Transverse colon (tissue), 4 donors: Measurements from ENCODE around the gene RAD54L. TPM values are rescaled to one million over a fixed set of nuclear protein-coding genes. Genes with fewer than 3 reads are reported as not detected.
A peak's percentile ranks its signal among the peaks of the same experiment; 100 is the strongest.
"Not testable (repeated sequence)": the region's sequence is repeated elsewhere in the genome, so short reads cannot be mapped to it uniquely, and the experiment has no call there.

Experiments
- DNase-seq: peaks from one replicate; pipeline ENCODE4 v3.0.0-alpha.2; 2019
- H3K27ac ChIP-seq, 4 donors: fragments of 200-600 bp; sonication (generic); 2 replicates each; pipeline ENCODE4 v1.5.1; 2016 to 2018; ENCODE audit warnings: inconsistent platforms in 4 of 4
- H3K27me3 ChIP-seq: fragments of 200-600 bp; sonication (generic); 2 replicates; pipeline ENCODE4 v1.5.1; 2017; ENCODE audit warnings: inconsistent platforms
- H3K36me3 ChIP-seq, 4 donors: fragments of 200-600 bp; sonication (generic); 2 replicates each; pipeline ENCODE4 v1.5.1; 2017 to 2019; ENCODE audit warnings: inconsistent platforms in 4 of 4
- H3K4me1 ChIP-seq, 4 donors: fragments of 200-600 bp; sonication (generic); 2 replicates each; pipeline ENCODE4 v1.5.1; 2017 to 2020; ENCODE audit warnings: inconsistent platforms in 4 of 4
- H3K4me3 ChIP-seq, 4 donors: fragments of 200-600 bp; sonication (generic); 1 replicate in 1 of 4; 2 replicates in 3 of 4; pipeline versions ENCODE4 v1.5.1 to v1.6.1; 2017 to 2019; ENCODE audit warnings: inconsistent platforms in 4 of 4
- H3K9me3 ChIP-seq, 2 donors: fragments of 200-600 bp; sonication (generic); 2 replicates each; pipeline ENCODE4 v1.5.1; 2017 to 2019; ENCODE audit warnings: inconsistent platforms in 2 of 2
- EP300 ChIP-seq: sonication (generic); formaldehyde crosslinking; IDR thresholded peaks from one replicate; pipeline ENCODE4 v1.6.1; 2017; ENCODE audit warnings: antibody characterized with exemption, low read depth
- POLR2A ChIP-seq: fragments of 450-650 bp; IDR thresholded peaks from one replicate; pipeline ENCODE4 v1.6.1; 2016; ENCODE audit warnings: antibody characterized with exemption, mild to moderate bottlenecking, moderate library complexity
- POLR2AphosphoS5 ChIP-seq, 3 donors: sonication (generic); formaldehyde crosslinking; IDR thresholded peaks; one replicate each; pipeline ENCODE4 v1.6.1; 2016; ENCODE audit warnings: antibody characterized with exemption in 3 of 3
- WGBS, 2 donors: methylation state at CpG; one replicate each; pipeline ENCODE4 v1.1.5; 2018; ENCODE audit warnings: low coverage in 1 of 2; 5-methylcytosine and 5-hydroxymethylcytosine counted together
- in situ Hi-C, 4 donors: fragments of 200-750 bp; cut with MboI; loops; one replicate each; pipeline versions ENCODE4 v1.15.0 to v1.15.1; 2017; ENCODE audit warnings: low sequenced_read_pairs in 3 of 4, low pct_ligation_motif_present in 1 of 4, low pct_unique_long_range_greater_than_20kb in 1 of 4
- intact Hi-C: fragments of 100-400 bp; cut with DNase I; formaldehyde crosslinking; loops from one replicate; pipeline ENCODE4 v1.15.1; 2023; ENCODE audit warnings: low total_unique reads
- total RNA-seq, 4 donors: library from RNA; depleted of rRNA; stranded (reverse); fragments of >200 nt; gene quantifications; one replicate each; pipeline ENCODE4 v1.1.0, GENCODE V29; 2016
- TF ChIP-seq, protein P1 (sequence below), 5 experiments: fragments of 200-600 bp in 3 of 5; fragments of 450-650 bp in 2 of 5; sonication (generic) in 3 of 5; IDR thresholded peaks; 1 replicate in 2 of 5; 2 replicates in 3 of 5; pipeline ENCODE4 v1.5.1; 2016 to 2017; ENCODE audit warnings: antibody characterized with exemption in 5 of 5, inconsistent platforms in 3 of 5, mild to moderate bottlenecking in 2 of 5, moderate library complexity in 1 of 5

The RAD54L gene
- total RNA-seq, 4 donors from 2014 or later = 1.3 to 69.9 (median 3.6) TPM

DNA sequence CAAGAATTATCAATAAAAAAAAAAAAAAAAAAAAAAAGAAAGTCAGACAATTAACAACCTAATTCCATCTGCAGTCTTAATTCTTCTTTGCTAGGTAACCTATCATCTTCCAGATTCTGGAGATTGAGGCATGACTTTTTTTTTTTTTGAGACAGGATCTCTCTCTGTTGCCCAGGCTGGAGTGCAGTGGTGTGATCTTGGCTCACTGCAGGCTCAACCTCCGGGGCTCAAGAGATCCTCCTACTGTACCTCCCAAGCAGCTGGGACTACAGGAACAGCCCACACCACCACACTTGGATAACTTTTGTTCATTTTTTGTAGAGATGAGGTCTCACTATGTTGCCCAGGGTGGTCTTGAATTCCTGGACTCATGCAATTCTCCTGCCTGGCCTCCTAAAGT is 4.6 kb upstream of the RAD54L start:
- no peak overlapping the region for H3K4me3 ChIP-seq
- no peak for DNase-seq
- H3K27me3 ChIP-seq = no peaks in the 10 kb centered on the region
- H3K36me3 ChIP-seq = no peaks in the 10 kb centered on the region
- H3K9me3 ChIP-seq = no peaks in the 10 kb centered on the region
- 56 to 57% methylated on average over 1 of the region's 1 CpG for WGBS, 2 donors
- intact Hi-C loops (no loop called here), in situ Hi-C loops (no loop called here)
- no peak for TF ChIP-seq EP300
- TF ChIP-seq POLR2AphosphoS5 (IDR thresholded peaks at IDR 0.05) = no peak
- TF ChIP-seq POLR2A = no peak
- TF ChIP-seq, protein P1, sequence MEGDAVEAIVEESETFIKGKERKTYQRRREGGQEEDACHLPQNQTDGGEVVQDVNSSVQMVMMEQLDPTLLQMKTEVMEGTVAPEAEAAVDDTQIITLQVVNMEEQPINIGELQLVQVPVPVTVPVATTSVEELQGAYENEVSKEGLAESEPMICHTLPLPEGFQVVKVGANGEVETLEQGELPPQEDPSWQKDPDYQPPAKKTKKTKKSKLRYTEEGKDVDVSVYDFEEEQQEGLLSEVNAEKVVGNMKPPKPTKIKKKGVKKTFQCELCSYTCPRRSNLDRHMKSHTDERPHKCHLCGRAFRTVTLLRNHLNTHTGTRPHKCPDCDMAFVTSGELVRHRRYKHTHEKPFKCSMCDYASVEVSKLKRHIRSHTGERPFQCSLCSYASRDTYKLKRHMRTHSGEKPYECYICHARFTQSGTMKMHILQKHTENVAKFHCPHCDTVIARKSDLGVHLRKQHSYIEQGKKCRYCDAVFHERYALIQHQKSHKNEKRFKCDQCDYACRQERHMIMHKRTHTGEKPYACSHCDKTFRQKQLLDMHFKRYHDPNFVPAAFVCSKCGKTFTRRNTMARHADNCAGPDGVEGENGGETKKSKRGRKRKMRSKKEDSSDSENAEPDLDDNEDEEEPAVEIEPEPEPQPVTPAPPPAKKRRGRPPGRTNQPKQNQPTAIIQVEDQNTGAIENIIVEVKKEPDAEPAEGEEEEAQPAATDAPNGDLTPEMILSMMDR (IDR thresholded peaks at IDR 0.05) = no peak
- no peak overlapping the region for H3K27ac ChIP-seq
- peaks cover 2 to 9% (median 8%) of the 10 kb centered on the region in 4 donors for H3K4me1 ChIP-seq

DNA sequence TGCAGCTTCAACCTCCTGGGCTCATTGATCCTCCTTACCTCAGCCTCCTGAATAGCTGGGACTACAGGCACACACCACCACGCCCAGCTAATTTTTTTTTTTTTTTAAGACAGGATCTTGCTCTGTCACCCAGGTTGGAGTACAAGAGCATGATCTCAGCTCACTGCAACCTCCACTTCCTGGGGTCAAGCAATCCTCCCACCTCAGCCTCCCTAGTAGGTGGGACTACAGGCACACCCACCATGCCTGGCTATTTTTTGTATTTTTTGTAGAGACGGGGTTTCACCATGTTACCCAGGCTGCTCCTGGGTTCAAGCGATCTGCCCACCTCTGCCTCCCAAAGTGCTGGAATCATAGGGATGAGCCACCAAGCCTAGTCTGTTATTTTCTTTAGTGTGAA is 3.7 kb upstream of the RAD54L start:
- intact Hi-C loops, H3K36me3 ChIP-seq, H3K9me3 ChIP-seq, H3K27me3 ChIP-seq, H3K4me3 ChIP-seq, H3K27ac ChIP-seq, DNase-seq, in situ Hi-C loops: not testable (repeated sequence)
- 88 to 93% methylated on average over 3 of the region's 3 CpGs for WGBS, 2 donors
- peaks cover 4 to 15% (median 15%) of the 10 kb centered on the region in 4 donors for H3K4me1 ChIP-seq

DNA sequence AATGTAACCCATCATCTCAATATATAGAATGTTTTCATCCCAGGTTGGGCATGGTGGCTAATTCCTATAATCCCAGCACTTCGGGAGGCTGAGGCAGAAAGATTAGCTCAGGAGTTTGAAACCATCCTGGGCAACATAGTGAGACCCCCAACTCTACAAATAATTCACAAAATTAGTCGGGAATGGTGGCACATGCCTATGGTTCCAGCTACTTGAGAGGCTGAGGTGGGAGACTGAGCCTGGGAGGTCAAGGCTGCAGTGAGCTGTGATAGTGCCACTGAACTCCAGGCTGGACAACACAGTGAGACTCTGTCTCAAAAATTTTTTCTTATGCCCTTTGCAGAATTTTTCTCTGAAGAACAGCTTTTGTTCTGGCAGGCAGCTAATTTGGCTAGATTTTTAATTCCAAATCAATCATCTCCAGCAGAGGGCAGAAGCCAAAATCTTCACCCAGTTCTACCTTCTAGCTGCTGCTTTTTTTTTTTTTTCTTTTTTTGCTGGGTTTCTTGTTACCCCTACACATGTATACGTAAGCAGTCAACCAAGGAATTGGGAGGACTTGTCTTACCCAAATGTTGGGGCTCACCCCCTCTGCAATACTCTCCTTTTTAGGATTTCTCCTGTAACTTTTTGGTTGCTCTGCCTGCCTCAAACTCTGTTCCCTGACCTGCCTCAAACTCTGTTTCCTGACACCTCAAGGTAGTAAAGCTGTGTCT is 2.7 kb upstream of the RAD54L start:
- intact Hi-C loops = no loop called here
- H3K4me1 ChIP-seq = peaks cover 4 to 15% (median 15%) of the 10 kb centered on the region in 4 donors
- no peak for DNase-seq
- in situ Hi-C loops = no loop called here
- H3K27ac ChIP-seq = no peak overlapping the region
- TF ChIP-seq, protein P1 (IDR thresholded peaks at IDR 0.05) = peak in 3 of 5 experiments; percentile 19 to 28 (median 22)
- TF ChIP-seq POLR2A = no peak
- WGBS, 2 donors = 54 to 86% methylated on average over 1 to 3 of the region's 3 CpGs
- H3K4me3 ChIP-seq = no peak overlapping the region
- H3K36me3 ChIP-seq = no peaks in the 10 kb centered on the region
- H3K9me3 ChIP-seq = no peaks in the 10 kb centered on the region
- no peaks in the 10 kb centered on the region for H3K27me3 ChIP-seq

DNA sequence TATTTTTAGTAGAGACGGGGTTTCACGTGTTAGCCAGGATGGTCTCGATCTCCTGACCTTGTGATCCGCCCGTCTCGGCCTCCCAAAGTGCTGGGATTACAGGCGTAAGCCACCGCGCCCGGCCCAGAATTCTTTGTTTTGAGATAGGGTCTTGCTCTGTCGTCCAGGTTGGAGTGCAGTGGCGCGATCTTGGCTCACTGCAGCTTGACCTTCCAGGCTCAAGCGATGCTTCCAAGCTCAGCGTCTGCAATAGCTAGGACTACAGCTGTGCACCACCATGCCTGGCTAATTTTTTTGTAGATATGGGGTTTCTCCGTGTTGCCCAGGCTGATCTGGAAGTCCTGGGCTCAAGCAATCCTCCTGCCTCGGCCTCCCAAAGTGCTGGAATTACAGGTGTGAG is 1.4 kb upstream of the RAD54L start:
- H3K36me3 ChIP-seq, H3K9me3 ChIP-seq, H3K27ac ChIP-seq, H3K4me3 ChIP-seq, intact Hi-C loops, H3K27me3 ChIP-seq, in situ Hi-C loops: not testable (repeated sequence)
- H3K4me1 ChIP-seq = peaks cover 4 to 15% (median 15%) of the 10 kb centered on the region in 4 donors
- 94 to 96% methylated on average over 3 to 15 of the region's 17 CpGs for WGBS, 2 donors
- DNase-seq = peak; percentile 10

GRCh38 chr1:46246548-46247435 is 771 bp upstream of the RAD54L start:
- Histone ChIP-seq H3K36me3 (no peaks in the 10 kb centered on the region), H3K4me3 (peak overlapping the region; percentile 35 to 51 (median 48)), H3K27me3 (no peaks in the 10 kb centered on the region), H3K27ac (peak overlapping the region; percentile 63 to 80 (median 80)), H3K4me1 (peaks cover 4 to 15% (median 15%) of the 10 kb centered on the region in 4 donors), H3K9me3 (no peaks in the 10 kb centered on the region)
- intact Hi-C loops (no loop called here), in situ Hi-C loops (no loop called here)
- 3 to 19% methylated on average over 2 to 35 of the region's 35 CpGs for WGBS, 2 donors
- TF ChIP-seq POLR2A = peak; percentile 55
- TF ChIP-seq, protein P1 (IDR thresholded peaks at IDR 0.05) = no peak
- TF ChIP-seq POLR2AphosphoS5 (IDR thresholded peaks at IDR 0.05) = no peak
- no peak for TF ChIP-seq EP300
- DNase-seq = peak; percentile 65
